Upper lobe of left lung (tissue), 6 donors: Measurements from ENCODE around the gene MBIP. TPM values are rescaled to one million over a fixed set of nuclear protein-coding genes. Genes with fewer than 3 reads are reported as not detected.

Experiments used
- ATAC-seq, 2 donors: fragments of 200-7000 bp; cut with Tn5 transposase; one replicate each; pipeline ENCODE4 v1.9.1; 2022; ENCODE audit warnings: mild to moderate bottlenecking in 2 of 2, moderate library complexity in 2 of 2; ENCODE audit not compliant: low FRiP score in 2 of 2
- DNase-seq, 2 donors: peaks; one replicate each; pipeline ENCODE4 v3.0.0-alpha.2; 2019 to 2020
- H3K27ac ChIP-seq, 4 donors: fragments of 200-600 bp; sonication (generic); one replicate each; pipeline ENCODE4 v1.5.1; 2016 to 2019
- H3K27me3 ChIP-seq, 4 donors: fragments of 200-600 bp; sonication (generic); one replicate each; pipeline ENCODE4 v1.5.1; 2017 to 2019
- H3K36me3 ChIP-seq, 4 donors: fragments of 200-600 bp; sonication (generic); one replicate each; pipeline ENCODE4 v1.5.1; 2016 to 2019
- H3K4me1 ChIP-seq, 4 donors: fragments of 200-600 bp; sonication (generic); one replicate each; pipeline ENCODE4 v1.5.1; 2018 to 2019
- H3K4me3 ChIP-seq, 4 donors: fragments of 200-600 bp; sonication (generic); one replicate each; pipeline ENCODE4 v1.5.1; 2017 to 2019; ENCODE audit warnings: mild to moderate bottlenecking in 2 of 4, moderate library complexity in 1 of 4
- H3K9me3 ChIP-seq, 4 donors: fragments of 200-600 bp; sonication (generic); one replicate each; pipeline ENCODE4 v1.5.1; 2018 to 2019
- CTCF ChIP-seq, 6 experiments: fragments of 450-650 bp in 4 of 6; fragments of 200-600 bp in 2 of 6; sonication (generic) in 2 of 6; IDR thresholded peaks; one replicate each; pipeline ENCODE4 v1.5.1; 2016 to 2019; ENCODE audit warnings: antibody characterized with exemption in 6 of 6
- EP300 ChIP-seq, 4 donors: sonication (generic); formaldehyde crosslinking; IDR thresholded peaks; one replicate each; pipeline ENCODE4 v1.5.1; 2017; ENCODE audit warnings: antibody characterized with exemption in 4 of 4, control low read depth in 2 of 4
- POLR2A ChIP-seq, 4 donors: fragments of 450-650 bp; IDR thresholded peaks; one replicate each; pipeline ENCODE4 v1.5.1; 2016 to 2017; ENCODE audit warnings: antibody characterized with exemption in 4 of 4, mild to moderate bottlenecking in 2 of 4
- POLR2AphosphoS5 ChIP-seq, 2 donors: sonication (generic); formaldehyde crosslinking; IDR thresholded peaks; one replicate each; pipeline ENCODE4 v1.5.1; 2017; ENCODE audit warnings: antibody characterized with exemption in 2 of 2
- WGBS, 2 donors: methylation state at CpG; one replicate each; pipeline ENCODE4 v1.1.5; 2017 to 2018; 5-methylcytosine and 5-hydroxymethylcytosine counted together
- total RNA-seq, 6 donors: library from RNA; depleted of rRNA in 4 of 6; stranded (reverse); fragments of >200 nt in 4 of 6; gene quantifications; one replicate each; pipeline versions ENCODE4 v1.1.0 to v1.2.1, GENCODE V29; 2016 to 2021
- donor health status: DM: no; HTN: no; CAD: no; lungs with moderate emphysema.
- donor health status: DM: no; HTN: yes; CAD: no; lungs with severe emphysema.

The MBIP gene
- total RNA-seq, 6 donors from 2014 or later = 65.0 to 264 (median 133) TPM

- Histone ChIP-seq H3K4me1 (peaks cover 6 to 31% (median 11%) of the 10 kb centered on the region in 4 donors), H3K27ac (peak overlapping the region in 2 of 4 donors; percentile 57 to 97), H3K36me3 (peaks cover 5 to 36% (median 14%) of the 10 kb centered on the region in 4 donors), H3K4me3 (peak overlapping the region in 1 of 4 donors; percentile 73), H3K27me3 (no peaks in the 10 kb centered on the region), H3K9me3 (no peaks in the 10 kb centered on the region)
- no peak for TF ChIP-seq POLR2AphosphoS5 (IDR thresholded peaks at IDR 0.05)
- TF ChIP-seq POLR2A (IDR thresholded peaks at IDR 0.05) = peak in 1 of 4 donors; percentile 39
- ATAC-seq (no peak), DNase-seq (no peak)
- 52 to 58% methylated on average over 3 of the region's 3 CpGs for WGBS, 2 donors
These were observed 5.1 kb downstream of the MBIP start for GRCh38 chr14:36315159-36315853.

- TF ChIP-seq POLR2A (IDR thresholded peaks at IDR 0.05) = no peak
- no peak for TF ChIP-seq POLR2AphosphoS5 (IDR thresholded peaks at IDR 0.05)
- no peak for TF ChIP-seq EP300 (IDR thresholded peaks at IDR 0.05)
- TF ChIP-seq CTCF (IDR thresholded peaks at IDR 0.05) = no peak
- Histone ChIP-seq H3K36me3 (peaks cover 10 to 50% (median 27%) of the 10 kb centered on the region in 4 donors), H3K27me3 (no peaks in the 10 kb centered on the region), H3K4me3 (no peak overlapping the region), H3K4me1 (peaks cover 6 to 26% (median 11%) of the 10 kb centered on the region in 4 donors), H3K9me3 (no peaks in the 10 kb centered on the region), H3K27ac (no peak overlapping the region)
- 54 to 80% methylated on average over 3 of the region's 3 CpGs for WGBS, 2 donors
- no peak for DNase-seq
- ATAC-seq = no peak
These were observed 6.5 kb downstream of the MBIP start for GRCh38 chr14:36313898-36314297.

- DNase-seq (no peak), ATAC-seq (no peak)
- Histone ChIP-seq H3K4me3 (no peak overlapping the region), H3K27ac (no peak overlapping the region), H3K27me3 (no peaks in the 10 kb centered on the region), H3K36me3 (peaks cover 17 to 57% (median 33%) of the 10 kb centered on the region in 4 donors), H3K4me1 (peaks cover 5 to 21% (median 10%) of the 10 kb centered on the region in 4 donors), H3K9me3 (no peaks in the 10 kb centered on the region)
- no peak for TF ChIP-seq EP300 (IDR thresholded peaks at IDR 0.05)
- TF ChIP-seq POLR2A (IDR thresholded peaks at IDR 0.05) = no peak
- no peak for TF ChIP-seq CTCF (IDR thresholded peaks at IDR 0.05)
- TF ChIP-seq POLR2AphosphoS5 (IDR thresholded peaks at IDR 0.05) = no peak
- WGBS, 2 donors = 70 to 82% methylated on average over 2 of the region's 2 CpGs
These were observed 7.2 kb downstream of the MBIP start for GRCh38 chr14:36313206-36313605.

- ATAC-seq (no peak), DNase-seq (no peak)
- TF ChIP-seq EP300 (IDR thresholded peaks at IDR 0.05) (no peak), POLR2AphosphoS5 (IDR thresholded peaks at IDR 0.05) (no peak), POLR2A (IDR thresholded peaks at IDR 0.05) (no peak), CTCF (IDR thresholded peaks at IDR 0.05) (no peak)
- H3K27ac ChIP-seq = no peak overlapping the region
- WGBS, 2 donors = 79 to 81% methylated on average over 2 of the region's 2 CpGs
- no peaks in the 10 kb centered on the region for H3K9me3 ChIP-seq
- H3K36me3 ChIP-seq = peaks cover 31 to 91% (median 51%) of the 10 kb centered on the region in 4 donors
- H3K4me3 ChIP-seq = no peak overlapping the region
- peaks cover 0 to 8% (median 0%) of the 10 kb centered on the region in 4 donors for H3K4me1 ChIP-seq
- no peaks in the 10 kb centered on the region for H3K27me3 ChIP-seq
These were observed 13.6 kb downstream of the MBIP start for GRCh38 chr14:36306836-36307235.

- no peak for TF ChIP-seq POLR2A (IDR thresholded peaks at IDR 0.05)
- no peak for TF ChIP-seq EP300 (IDR thresholded peaks at IDR 0.05)
- no peak for TF ChIP-seq POLR2AphosphoS5 (IDR thresholded peaks at IDR 0.05)
- no peak for TF ChIP-seq CTCF (IDR thresholded peaks at IDR 0.05)
- peaks cover 0 to 8% (median 1%) of the 10 kb centered on the region in 4 donors for H3K4me1 ChIP-seq
- H3K36me3 ChIP-seq = peaks cover 26 to 89% (median 39%) of the 10 kb centered on the region in 4 donors
- H3K9me3 ChIP-seq = no peaks in the 10 kb centered on the region
- no peaks in the 10 kb centered on the region for H3K27me3 ChIP-seq
- no peak overlapping the region for H3K4me3 ChIP-seq
- no peak overlapping the region for H3K27ac ChIP-seq
- no peak for ATAC-seq
- no peak for DNase-seq
These were observed 15.5 kb downstream of the MBIP start for GRCh38 chr14:36304895-36305294.
